MCF 10A (cell line): Measurements from ENCODE around the gene URAD. TPM values are rescaled to one million over a fixed set of nuclear protein-coding genes. Genes with fewer than 3 reads are reported as not detected.

ENCODE experiments used
- BruUV-seq: library from RNA; stranded (reverse); fragments of 400-500 nt; replicated peaks from 2 replicates; lab custom pipeline; 2021; lab: Mats Ljungman, UMichigan
- CTCF ChIA-PET: fragments of 300-600 bp; sonication (Branson Sonifier 250); formaldehyde crosslinking; extraction: SDS; loops from one replicate; lab custom pipeline; 2021; ENCODE audit warnings: antibody characterized with exemption, inconsistent platforms; lab: Yijun Ruan, JAX
- POLR2A ChIA-PET: fragments of 300-600, 350-650 bp; sonication (Branson Sonifier 250); formaldehyde crosslinking; extraction: SDS; loops from one replicate; lab custom pipeline; 2020; ENCODE audit warnings: antibody characterized with exemption, inconsistent platforms; lab: Yijun Ruan, JAX
- DNase-seq: peaks from one replicate; pipeline ENCODE4 v3.0.0-alpha.2; 2018; ENCODE audit not compliant: unreplicated experiment
- H3K27ac Mint-ChIP-seq: one replicate; pipeline ENCODE4 v1.8.0; 2022; ENCODE audit warnings: mild to moderate bottlenecking, low read depth, mixed read lengths; ENCODE audit not compliant: unreplicated experiment
- H3K27me3 Mint-ChIP-seq: one replicate; pipeline ENCODE4 v1.8.0; 2022; ENCODE audit warnings: mixed read lengths; ENCODE audit not compliant: insufficient read depth, unreplicated experiment
- H3K36me3 Mint-ChIP-seq: one replicate; pipeline ENCODE4 v1.8.0; 2022; ENCODE audit warnings: mild to moderate bottlenecking, moderate library complexity, mixed read lengths; ENCODE audit not compliant: insufficient read depth, unreplicated experiment
- H3K4me1 Mint-ChIP-seq: one replicate; pipeline ENCODE4 v1.8.0; 2022; ENCODE audit warnings: mixed read lengths; ENCODE audit not compliant: insufficient read depth, unreplicated experiment
- H3K4me3 Mint-ChIP-seq: one replicate; pipeline ENCODE4 v1.8.0; 2022; ENCODE audit warnings: mild to moderate bottlenecking, moderate library complexity, mixed read lengths; ENCODE audit not compliant: unreplicated experiment
- H3K9me3 Mint-ChIP-seq: one replicate; pipeline ENCODE4 v1.8.0; 2022; ENCODE audit warnings: mixed read lengths; ENCODE audit not compliant: unreplicated experiment
- CTCF ChIP-seq: fragments of 200-600 bp; IDR thresholded peaks from one replicate; pipeline ENCODE4 v1.8.0; 2022; ENCODE audit warnings: antibody characterized with exemption, mild to moderate bottlenecking; ENCODE audit not compliant: unreplicated experiment
- intact Hi-C: fragments of 100-400 bp; cut with micrococcal nuclease; formaldehyde crosslinking; loops from 2 replicates; pipeline ENCODE4 v1.14.1; 2022
- total RNA-seq: library from RNA; stranded (reverse); gene quantifications from 2 replicates; pipeline ENCODE4 v1.2.3, GENCODE V29; 2022

URAD gene
- total RNA-seq, 1 experiment from 2014 or later = not detected

DNA sequence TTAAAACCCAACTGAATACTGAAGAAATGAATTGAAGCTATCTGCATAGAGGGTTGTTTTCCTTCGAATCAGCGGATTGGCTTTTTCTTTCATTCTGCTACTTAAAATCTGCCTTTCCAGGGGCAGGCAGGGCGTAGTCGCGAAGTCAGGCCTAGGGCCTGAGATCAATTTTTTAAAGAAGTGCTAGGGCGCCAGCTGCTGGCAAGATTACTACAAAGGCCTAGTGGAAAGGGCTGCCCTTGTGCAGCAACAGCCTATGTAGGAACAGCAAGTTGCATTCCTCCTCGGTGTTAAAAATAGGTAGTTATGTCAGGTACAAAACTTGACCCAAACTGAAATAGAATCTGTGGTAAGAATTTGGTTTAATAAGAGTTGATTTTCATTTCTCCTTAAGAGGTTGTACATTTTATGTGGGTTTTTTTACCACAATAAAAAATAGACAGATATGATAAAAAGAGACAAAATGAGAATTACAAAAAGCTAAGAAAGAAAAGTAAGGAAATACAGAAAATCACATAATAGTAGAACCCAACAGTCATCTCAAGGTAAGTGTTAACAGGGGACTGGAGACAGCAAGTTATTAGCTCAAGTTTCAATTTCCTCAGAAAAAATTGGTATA lies 9.5 kb upstream of the URAD start:
- intact Hi-C loops = no loop called here
- peak; percentile 46 for DNase-seq
- BruUV-seq = no TSS peak
- Mint-ChIP-seq H3K4me1 (no peaks in the 10 kb centered on the region), H3K9me3 (no peaks in the 10 kb centered on the region), H3K36me3 (no peaks in the 10 kb centered on the region), H3K27ac (no peak overlapping the region), H3K4me3 (no peak overlapping the region), H3K27me3 (no peaks in the 10 kb centered on the region)
- TF ChIP-seq CTCF = peak; percentile 28
- ChIA-PET POLR2A (interaction anchor here (0.8 to 1.0 kb wide), 2 partner anchors 11 to 171 kb away, joined by 3 to 4 read pairs; no protein-coding TSS in a partner anchor), CTCF (interaction anchor here (0.6 to 1.8 kb wide), 12 partner anchors 11 to 1083 kb away, joined by 3 to 7 read pairs (median 4); no protein-coding TSS in a partner anchor)

DNA sequence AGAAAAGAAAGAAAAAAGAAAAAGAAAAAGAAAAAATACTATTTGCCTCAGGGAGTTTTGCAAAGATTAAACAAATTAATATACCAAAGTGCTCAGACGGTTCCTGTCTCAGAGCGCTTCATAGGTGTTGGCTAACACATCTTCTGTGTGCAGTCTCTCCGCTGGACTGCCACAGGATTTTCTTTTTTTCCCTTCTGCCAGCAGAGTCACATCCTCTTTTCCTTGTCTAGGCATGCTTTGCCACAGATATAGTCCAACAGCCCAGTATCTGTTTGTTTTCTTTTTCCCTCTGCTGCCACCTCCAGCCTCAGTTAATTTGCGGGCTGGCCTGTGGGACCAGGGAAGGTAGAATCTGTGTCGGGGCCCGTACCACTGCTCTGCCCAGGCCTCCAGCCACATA lies 3.4 kb upstream of the URAD start:
- Mint-ChIP-seq H3K4me3 (no peak overlapping the region), H3K4me1 (no peaks in the 10 kb centered on the region), H3K27me3 (peaks cover 13% of the 10 kb centered on the region), H3K9me3 (no peaks in the 10 kb centered on the region), H3K27ac (no peak overlapping the region), H3K36me3 (no peaks in the 10 kb centered on the region)
- BruUV-seq = no TSS peak
- CTCF ChIA-PET = interaction anchor here (1.5 kb wide), 1 partner anchor 166 kb away, joined by 6 read pairs; no protein-coding TSS in a partner anchor
- intact Hi-C loops = no loop called here
- peak; percentile 9 for DNase-seq
- POLR2A ChIA-PET = no interaction called here
- TF ChIP-seq CTCF = no peak

DNA sequence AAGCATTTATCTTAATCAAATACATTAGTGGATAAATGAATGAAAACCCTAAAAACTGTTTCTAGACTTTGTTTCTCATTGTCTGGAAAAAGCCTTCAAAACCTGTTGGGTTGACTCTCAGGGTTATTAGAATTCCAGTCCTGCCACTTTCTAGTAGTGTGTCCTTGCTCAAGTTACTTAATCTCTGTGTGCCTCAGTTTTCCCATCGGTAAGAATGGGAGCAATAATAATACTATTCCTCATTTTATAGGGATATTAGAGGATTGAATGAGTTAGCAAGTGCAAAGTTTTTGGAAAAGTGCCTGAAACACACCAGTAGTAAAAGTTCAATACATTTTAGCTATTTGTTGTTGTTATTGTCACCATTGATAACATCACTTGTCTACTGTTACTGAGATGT lies 2.9 kb downstream of the URAD start:
- Mint-ChIP-seq H3K4me3 (no peak overlapping the region), H3K27me3 (peaks cover 43% of the 10 kb centered on the region), H3K27ac (no peak overlapping the region), H3K36me3 (no peaks in the 10 kb centered on the region), H3K9me3 (no peaks in the 10 kb centered on the region), H3K4me1 (no peaks in the 10 kb centered on the region)
- no peak for DNase-seq
- CTCF ChIA-PET = interaction anchor here (0.7 to 7.6 kb wide), 16 partner anchors 9 to 1055 kb away, joined by 3 to 173 read pairs (median 4); no protein-coding TSS in a partner anchor
- POLR2A ChIA-PET = interaction anchor here (1.2 to 1.5 kb wide), 2 partner anchors 143 to 155 kb away, joined by 3 to 7 read pairs; no protein-coding TSS in a partner anchor
- TF ChIP-seq CTCF = no peak
- intact Hi-C loops = no loop called here
- BruUV-seq = no TSS peak

- intact Hi-C loops = loop anchor here (5.0 kb wide), 1 partner anchor 210 kb away; no protein-coding TSS in a partner anchor
- Mint-ChIP-seq H3K27me3 (peaks cover 68% of the 10 kb centered on the region), H3K36me3 (peaks cover 5% of the 10 kb centered on the region), H3K4me3 (no peak overlapping the region), H3K9me3 (no peaks in the 10 kb centered on the region), H3K27ac (no peak overlapping the region), H3K4me1 (peaks cover 7% of the 10 kb centered on the region)
- CTCF ChIA-PET = interaction anchor here (0.7 to 7.6 kb wide), 9 partner anchors 14 to 1015 kb away, joined by 3 to 173 read pairs (median 3); no protein-coding TSS in a partner anchor
- TF ChIP-seq CTCF = no peak
- POLR2A ChIA-PET = no interaction called here
- DNase-seq = no peak
- no TSS peak for BruUV-seq
Observed at GRCh38 chr13:27982361-27982760, 6.1 kb downstream of the URAD start.
